ENCODE results near the gene TMEM178B. TPM values are rescaled to one million over a fixed set of nuclear protein-coding genes. Genes with fewer than 3 reads are reported as not detected.

TMEM178B gene
- polyA plus RNA-seq, 2 of the 4 experiments (the other 2 are of a cell fraction): 0.88 to 0.93 TPM

DNA sequence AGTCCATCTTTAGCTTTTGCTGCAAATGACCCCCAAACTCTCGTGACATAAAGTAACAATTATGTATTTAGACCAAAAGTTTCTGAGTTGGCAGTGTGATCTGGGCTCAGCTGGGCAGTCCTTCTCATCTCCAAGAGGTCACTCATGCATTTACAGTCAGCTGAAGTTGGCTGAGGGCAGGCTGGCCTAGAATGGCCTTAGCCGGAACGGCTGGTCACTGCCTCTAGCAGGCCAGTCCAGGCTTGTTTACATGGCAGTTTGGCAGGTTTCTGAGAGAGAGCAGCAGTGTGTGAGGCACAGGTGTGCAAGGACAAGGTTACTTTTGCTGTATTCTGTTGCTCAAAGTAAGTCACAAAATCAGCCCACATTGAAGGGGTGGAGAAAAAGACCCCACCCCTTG lies 277.3 kb downstream of the TMEM178B start:
- Histone ChIP-seq H3K4me2 (no peak overlapping the region), H3K4me1 (no peaks in the 10 kb centered on the region), H3K9me3 (no peaks in the 10 kb centered on the region), H3K27ac (no peak overlapping the region), H3K4me3 (no peak overlapping the region)
- CTCF ChIA-PET: no interaction called here
- 15% methylated on average over 3 of the region's 3 CpGs for WGBS (ENCODE audit: missing lambda C conversion rate)
- POLR2A ChIA-PET: no interaction called here
- no peak for ATAC-seq
- no peak for DNase-seq (ENCODE audit: low read depth in 1 of 2, low spot score in 1 of 2)
- no peak for FAIRE-seq
- TF ChIP-seq, protein P1, sequence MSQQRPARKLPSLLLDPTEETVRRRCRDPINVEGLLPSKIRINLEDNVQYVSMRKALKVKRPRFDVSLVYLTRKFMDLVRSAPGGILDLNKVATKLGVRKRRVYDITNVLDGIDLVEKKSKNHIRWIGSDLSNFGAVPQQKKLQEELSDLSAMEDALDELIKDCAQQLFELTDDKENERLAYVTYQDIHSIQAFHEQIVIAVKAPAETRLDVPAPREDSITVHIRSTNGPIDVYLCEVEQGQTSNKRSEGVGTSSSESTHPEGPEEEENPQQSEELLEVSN (IDR thresholded peaks at IDR 0.05; ENCODE audit: borderline replicate concordance, low read depth): no peak
- no peak for TF ChIP-seq HES2 (IDR thresholded peaks at IDR 0.05)

DNA sequence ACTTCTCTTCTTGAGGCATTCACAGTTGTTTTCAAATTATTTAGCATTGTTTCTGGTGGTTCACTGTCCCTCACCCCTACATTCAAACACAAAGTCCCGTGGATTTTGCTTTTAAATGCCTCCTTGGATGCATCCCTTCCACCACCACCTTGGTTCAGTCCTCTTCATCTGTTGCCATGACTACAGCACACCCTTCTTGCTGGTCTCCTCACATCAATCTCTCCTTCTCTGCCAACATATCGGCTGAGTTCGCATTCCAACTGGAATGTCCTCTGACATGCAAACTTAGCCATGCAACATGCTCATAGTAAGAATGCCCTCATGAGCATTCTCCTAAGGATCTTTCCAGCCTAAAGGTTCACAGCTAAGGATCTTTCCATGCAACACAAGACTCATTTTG lies 279.1 kb downstream of the TMEM178B start:
- POLR2A ChIA-PET: no interaction called here
- CTCF ChIA-PET: interaction anchor here (0.9 to 1.3 kb wide), 3 partner anchors 10 to 77 kb away, joined by 3 to 4 read pairs (median 3); no protein-coding TSS in a partner anchor
- ATAC-seq (no peak), DNase-seq (ENCODE audit: low read depth in 1 of 2, low spot score in 1 of 2) (no peak), FAIRE-seq (no peak)
- 49% methylated on average over 3 of the region's 3 CpGs for WGBS (ENCODE audit: missing lambda C conversion rate)
- Histone ChIP-seq H3K4me1 (no peaks in the 10 kb centered on the region), H3K9me3 (no peaks in the 10 kb centered on the region), H3K4me3 (no peak overlapping the region), H3K27ac (no peak overlapping the region), H3K4me2 (no peak overlapping the region)
- TF ChIP-seq TP53 (CRISPR knock-in tag; IDR thresholded peaks at IDR 0.05): no peak
- no peak for TF ChIP-seq BCL3 (IDR thresholded peaks at IDR 0.05)
- TF ChIP-seq CBX8 (IDR thresholded peaks at IDR 0.05): no peak
- TF ChIP-seq TFCP2L1 (CRISPR knock-in tag; IDR thresholded peaks at IDR 0.05): no peak
- TF ChIP-seq ZSCAN20 (CRISPR knock-in tag; IDR thresholded peaks at IDR 0.05): no peak
- TF ChIP-seq RFX5 (IDR thresholded peaks at IDR 0.05): no peak
- no peak for TF ChIP-seq RNF2 (IDR thresholded peaks at IDR 0.05; ENCODE audit: borderline replicate concordance, low read depth)
- TF ChIP-seq, protein P2, sequence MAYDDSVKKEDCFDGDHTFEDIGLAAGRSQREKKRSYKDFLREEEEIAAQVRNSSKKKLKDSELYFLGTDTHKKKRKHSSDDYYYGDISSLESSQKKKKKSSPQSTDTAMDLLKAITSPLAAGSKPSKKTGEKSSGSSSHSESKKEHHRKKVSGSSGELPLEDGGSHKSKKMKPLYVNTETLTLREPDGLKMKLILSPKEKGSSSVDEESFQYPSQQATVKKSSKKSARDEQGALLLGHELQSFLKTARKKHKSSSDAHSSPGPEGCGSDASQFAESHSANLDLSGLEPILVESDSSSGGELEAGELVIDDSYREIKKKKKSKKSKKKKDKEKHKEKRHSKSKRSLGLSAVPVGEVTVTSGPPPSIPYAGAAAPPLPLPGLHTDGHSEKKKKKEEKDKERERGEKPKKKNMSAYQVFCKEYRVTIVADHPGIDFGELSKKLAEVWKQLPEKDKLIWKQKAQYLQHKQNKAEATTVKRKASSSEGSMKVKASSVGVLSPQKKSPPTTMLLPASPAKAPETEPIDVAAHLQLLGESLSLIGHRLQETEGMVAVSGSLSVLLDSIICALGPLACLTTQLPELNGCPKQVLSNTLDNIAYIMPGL (CRISPR knock-in tag; IDR thresholded peaks at IDR 0.05; ENCODE audit: borderline replicate concordance): no peak
- TF ChIP-seq EHMT2 (IDR thresholded peaks at IDR 0.05; ENCODE audit: low read depth): no peak
- TF ChIP-seq MAZ (IDR thresholded peaks at IDR 0.05; ENCODE audit: borderline replicate concordance, low read depth, low read length): no peak
- no peak for TF ChIP-seq HOXB5 (CRISPR knock-in tag; IDR thresholded peaks at IDR 0.05)
- TF ChIP-seq, protein P1 (IDR thresholded peaks at IDR 0.05; ENCODE audit: borderline replicate concordance, low read depth): no peak
- TF ChIP-seq KDM1A (IDR thresholded peaks at IDR 0.05; ENCODE audit: low read depth): no peak
- no peak for TF ChIP-seq PBX3 (IDR thresholded peaks at IDR 0.05)
- no peak for TF ChIP-seq POLR2A (IDR thresholded peaks at IDR 0.05; ENCODE audit: low read length)
- TF ChIP-seq MYC (IDR thresholded peaks at IDR 0.05; ENCODE audit: borderline replicate concordance, low read length): no peak
- TF ChIP-seq JUN (IDR thresholded peaks at IDR 0.05): no peak
- TF ChIP-seq HOXB13 (CRISPR knock-in tag; IDR thresholded peaks at IDR 0.05; ENCODE audit: low read depth): no peak

Measured in A549 (cell line).